Measurements from ENCODE around the gene PCNX2. TPM values are rescaled to one million over a fixed set of nuclear protein-coding genes. Genes with fewer than 3 reads are reported as not detected.

PCNX2 gene
- total and polyA plus RNA-seq, 2 experiments from 2014 or later, result 5.0 to 13.7 TPM

DNA sequence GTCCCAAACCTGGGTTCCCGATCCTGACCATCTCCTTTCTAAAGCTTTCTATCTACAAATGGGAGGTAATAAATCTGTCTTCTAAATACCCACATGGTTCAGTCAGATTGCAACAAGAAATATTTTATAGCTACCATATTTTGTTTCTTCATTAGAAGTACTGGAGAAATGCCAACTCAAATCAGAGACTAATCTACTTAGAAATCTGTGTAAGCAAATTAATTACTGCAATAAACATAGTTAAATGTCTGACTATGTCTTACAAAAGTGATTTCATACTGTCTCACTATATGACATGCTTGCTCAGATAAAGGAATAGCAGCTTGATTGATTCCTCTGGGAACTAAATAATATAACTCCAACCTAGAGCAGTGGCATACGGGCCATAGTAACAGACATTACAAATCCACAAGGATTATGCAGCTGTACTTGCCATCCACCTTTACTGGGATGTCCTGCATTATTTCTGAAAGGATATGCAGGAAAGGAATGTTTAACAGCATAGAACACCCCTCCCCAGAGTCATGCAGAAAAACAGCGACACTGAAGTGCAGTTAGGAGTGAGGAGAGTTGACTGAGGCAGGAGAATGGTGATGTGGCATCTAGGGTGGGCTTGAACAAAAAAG, 80.3 kb downstream of the PCNX2 start:
- no peak for DNase-seq
- TF ChIP-seq EZH2phosphoT487 (IDR thresholded peaks at IDR 0.05; ENCODE audit: insufficient read depth, low read depth), result no peak
- TF ChIP-seq EZH2 (IDR thresholded peaks at IDR 0.05; ENCODE audit: insufficient read depth, poor library complexity, severe bottlenecking), result no peak

DNA sequence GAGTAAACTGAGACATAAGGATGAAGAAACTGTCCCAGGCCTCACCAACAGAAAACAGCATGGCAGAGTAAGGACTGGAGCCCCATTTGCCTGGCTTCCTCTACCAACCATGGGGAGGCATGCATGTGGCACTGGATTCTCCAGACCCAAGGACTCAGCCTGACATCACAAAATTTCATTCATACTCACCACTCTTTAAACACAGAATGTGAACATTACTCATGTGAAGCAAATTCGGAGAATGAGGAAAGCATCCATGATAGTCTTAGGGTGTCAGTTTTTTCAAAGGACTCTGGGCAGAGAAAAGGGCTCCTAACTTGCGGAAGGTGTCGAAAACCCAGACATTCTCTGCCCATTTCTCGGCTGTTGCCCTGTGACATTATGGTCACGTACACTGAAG, 83.9 kb downstream of the PCNX2 start:
- DNase-seq, result peak; percentile 16
- Histone ChIP-seq H2AFZ (no peak overlapping the region), H3K27me3 (replicated peaks; ENCODE audit: insufficient read depth) (no peaks in the 10 kb centered on the region), H3K79me2 (ENCODE audit: insufficient read depth) (no peaks in the 10 kb centered on the region), H3K9ac (no peak overlapping the region), H3K9me3 (ENCODE audit: low read depth) (no peaks in the 10 kb centered on the region), H3K4me2 (ENCODE audit: unreplicated experiment) (no peak overlapping the region), H3F3A (ENCODE audit: insufficient read depth) (no peaks in the 10 kb centered on the region), H3K4me3 (no peak overlapping the region), H3K9me2 (ENCODE audit: insufficient read depth) (no peaks in the 10 kb centered on the region), H3K4me1 (ENCODE audit: insufficient read depth) (no peaks in the 10 kb centered on the region), H3K27ac (no peak overlapping the region), H4K20me1 (ENCODE audit: insufficient read depth) (no peaks in the 10 kb centered on the region; the same call in 1 of the 2 replicates), H3K36me3 (ENCODE audit: low read depth) (no peaks in the 10 kb centered on the region)
- whole genome bisulfite sequencing, 2 experiments (ENCODE audit: low coverage in 1 of 2, low lambda C conversion rate in 2 of 2, missing lambda C conversion rate in 2 of 2), result 91 to 94% methylated on average over 5 of the region's 5 CpGs
- in situ Hi-C loops (cut with MboI), result no loop called here
- TF ChIP-seq EZH2 (IDR thresholded peaks at IDR 0.05; ENCODE audit: insufficient read depth, poor library complexity, severe bottlenecking) (no peak), EZH2phosphoT487 (IDR thresholded peaks at IDR 0.05; ENCODE audit: insufficient read depth, low read depth) (no peak)

More for the DNA sequence above, 80.3 kb downstream of the PCNX2 start:
- Histone ChIP-seq H3K9me2 (ENCODE audit: insufficient read depth) (no peaks in the 10 kb centered on the region), H3K27ac (no peak overlapping the region), H4K20me1 (ENCODE audit: insufficient read depth) (no peaks in the 10 kb centered on the region; the same call in 1 of the 2 replicates), H3K9ac (no peak overlapping the region), H3K79me2 (ENCODE audit: insufficient read depth) (no peaks in the 10 kb centered on the region), H3K4me3 (no peak overlapping the region), H3F3A (ENCODE audit: insufficient read depth) (no peaks in the 10 kb centered on the region), H3K36me3 (ENCODE audit: low read depth) (peaks cover 9% of the 10 kb centered on the region; the same call in 1 of the 2 replicates), H3K27me3 (replicated peaks; ENCODE audit: insufficient read depth) (no peaks in the 10 kb centered on the region), H2AFZ (no peak overlapping the region), H3K9me3 (ENCODE audit: low read depth) (no peaks in the 10 kb centered on the region), H3K4me2 (ENCODE audit: unreplicated experiment) (no peak overlapping the region), H3K4me1 (ENCODE audit: insufficient read depth) (no peaks in the 10 kb centered on the region)
- WGBS, 2 experiments (ENCODE audit: low coverage in 1 of 2, low lambda C conversion rate in 2 of 2, missing lambda C conversion rate in 2 of 2), result 98 to 99% methylated on average over 3 of the region's 3 CpGs
- in situ Hi-C loops (cut with MboI), result no loop called here

DNA sequence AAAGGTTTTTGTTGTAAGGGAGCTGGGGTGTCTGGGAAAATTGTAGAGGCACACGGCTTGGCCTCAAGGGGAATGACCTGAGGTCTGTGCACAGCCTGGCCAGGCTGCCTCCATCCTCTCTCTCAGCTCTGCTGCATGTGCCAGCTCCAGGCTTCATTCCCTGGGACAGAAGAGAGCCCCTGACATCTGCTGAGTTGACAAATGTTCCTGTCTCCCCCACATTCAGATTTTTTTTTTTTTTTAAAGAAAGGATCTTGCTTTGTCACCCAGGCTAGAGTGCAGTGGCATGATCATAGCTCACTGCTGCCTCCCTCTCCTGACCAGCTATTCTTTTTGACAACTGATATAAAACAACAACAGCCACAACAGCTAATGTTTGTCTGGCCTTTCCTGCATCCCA, 84.4 kb downstream of the PCNX2 start:
- no peaks in the 10 kb centered on the region for H3K27me3 ChIP-seq (replicated peaks; ENCODE audit: insufficient read depth)
- no peaks in the 10 kb centered on the region; the same call in 1 of the 2 replicates for H4K20me1 ChIP-seq (ENCODE audit: insufficient read depth)
- H3K9me2 ChIP-seq (ENCODE audit: insufficient read depth), result no peaks in the 10 kb centered on the region
- in situ Hi-C loops (cut with MboI), result no loop called here
- no peak overlapping the region for H2AFZ ChIP-seq
- no peak overlapping the region for H3K4me3 ChIP-seq
- no peaks in the 10 kb centered on the region for H3K36me3 ChIP-seq (ENCODE audit: low read depth)
- H3K79me2 ChIP-seq (ENCODE audit: insufficient read depth), result no peaks in the 10 kb centered on the region
- H3F3A ChIP-seq (ENCODE audit: insufficient read depth), result no peaks in the 10 kb centered on the region
- no peaks in the 10 kb centered on the region for H3K4me1 ChIP-seq (ENCODE audit: insufficient read depth)
- no peak for TF ChIP-seq EZH2phosphoT487 (IDR thresholded peaks at IDR 0.05; ENCODE audit: insufficient read depth, low read depth)
- no peak for TF ChIP-seq EZH2 (IDR thresholded peaks at IDR 0.05; ENCODE audit: insufficient read depth, poor library complexity, severe bottlenecking)
- H3K9me3 ChIP-seq (ENCODE audit: low read depth), result no peaks in the 10 kb centered on the region
- no peak overlapping the region for H3K4me2 ChIP-seq (ENCODE audit: unreplicated experiment)
- no peak overlapping the region for H3K9ac ChIP-seq
- WGBS, 2 experiments (ENCODE audit: low coverage in 1 of 2, low lambda C conversion rate in 2 of 2, missing lambda C conversion rate in 2 of 2), result 100% methylated on average over 1 of the region's 1 CpG
- H3K27ac ChIP-seq, result no peak overlapping the region
- DNase-seq, result no peak

DNA sequence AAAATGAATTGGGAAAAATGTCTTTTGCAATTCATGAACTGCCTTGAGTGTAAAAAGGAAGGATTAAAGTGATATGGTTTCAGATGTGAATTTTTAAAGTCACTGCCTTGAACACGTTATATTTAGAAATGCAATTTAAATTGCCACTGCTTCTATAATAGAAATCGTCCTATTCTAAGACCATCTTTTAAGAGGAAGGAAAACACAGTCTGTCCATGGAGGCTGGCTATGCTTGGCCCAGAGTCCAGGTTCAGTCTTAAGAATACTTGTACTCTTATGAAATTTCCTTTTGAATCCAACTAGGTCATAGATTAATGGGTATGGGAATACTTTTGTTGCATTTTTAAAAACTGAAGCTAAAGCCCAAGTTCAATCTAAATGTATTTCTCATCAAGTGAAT, 86.0 kb downstream of the PCNX2 start:
- no peak for DNase-seq
- Histone ChIP-seq H2AFZ (no peak overlapping the region), H3K4me1 (ENCODE audit: insufficient read depth) (no peaks in the 10 kb centered on the region), H3K4me2 (ENCODE audit: unreplicated experiment) (no peak overlapping the region), H3F3A (ENCODE audit: insufficient read depth) (no peaks in the 10 kb centered on the region), H3K4me3 (no peak overlapping the region), H3K27me3 (replicated peaks; ENCODE audit: insufficient read depth) (no peaks in the 10 kb centered on the region), H3K9me2 (ENCODE audit: insufficient read depth) (no peaks in the 10 kb centered on the region), H4K20me1 (ENCODE audit: insufficient read depth) (no peaks in the 10 kb centered on the region), H3K27ac (no peak overlapping the region), H3K79me2 (ENCODE audit: insufficient read depth) (no peaks in the 10 kb centered on the region), H3K9ac (no peak overlapping the region), H3K9me3 (ENCODE audit: low read depth) (no peaks in the 10 kb centered on the region), H3K36me3 (ENCODE audit: low read depth) (no peaks in the 10 kb centered on the region)
- TF ChIP-seq EZH2phosphoT487 (IDR thresholded peaks at IDR 0.05; ENCODE audit: insufficient read depth, low read depth), result no peak
- TF ChIP-seq EZH2 (IDR thresholded peaks at IDR 0.05; ENCODE audit: insufficient read depth, poor library complexity, severe bottlenecking), result no peak
- in situ Hi-C loops (cut with MboI), result no loop called here
- WGBS, 2 experiments (ENCODE audit: low coverage in 1 of 2, low lambda C conversion rate in 2 of 2, missing lambda C conversion rate in 2 of 2), result 96 to 98% methylated on average over 2 of the region's 2 CpGs

DNA sequence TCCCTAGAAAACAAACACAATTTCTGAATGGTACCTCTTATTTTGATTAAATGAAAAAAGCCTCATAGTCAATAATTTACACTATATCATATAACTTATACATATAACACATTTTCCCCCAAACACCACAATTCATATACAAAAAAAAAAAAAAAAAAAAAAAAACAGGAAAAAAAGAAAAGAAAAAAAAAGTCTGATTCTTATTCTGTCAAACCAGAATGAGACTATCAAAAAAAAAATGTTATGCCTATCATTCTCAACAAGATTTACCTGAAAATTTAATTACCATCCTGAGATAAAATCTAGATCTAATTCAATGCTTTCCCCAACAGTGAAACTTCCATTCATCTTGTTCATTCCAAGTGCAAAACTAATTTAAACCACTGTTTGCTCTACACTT, 86.8 kb downstream of the PCNX2 start:
- TF ChIP-seq EZH2phosphoT487 (IDR thresholded peaks at IDR 0.05; ENCODE audit: insufficient read depth, low read depth) (no peak), EZH2 (IDR thresholded peaks at IDR 0.05; ENCODE audit: insufficient read depth, poor library complexity, severe bottlenecking) (no peak)
- Histone ChIP-seq H3K27me3 (replicated peaks; ENCODE audit: insufficient read depth) (no peaks in the 10 kb centered on the region), H3K9ac (no peak overlapping the region), H2AFZ (no peak overlapping the region), H3K4me2 (ENCODE audit: unreplicated experiment) (no peak overlapping the region), H3K79me2 (ENCODE audit: insufficient read depth) (no peaks in the 10 kb centered on the region), H3K4me1 (ENCODE audit: insufficient read depth) (no peaks in the 10 kb centered on the region), H3K9me2 (ENCODE audit: insufficient read depth) (no peaks in the 10 kb centered on the region), H3K9me3 (ENCODE audit: low read depth) (no peaks in the 10 kb centered on the region), H3F3A (ENCODE audit: insufficient read depth) (no peaks in the 10 kb centered on the region), H3K36me3 (ENCODE audit: low read depth) (no peaks in the 10 kb centered on the region), H3K4me3 (no peak overlapping the region), H3K27ac (no peak overlapping the region), H4K20me1 (ENCODE audit: insufficient read depth) (no peaks in the 10 kb centered on the region)
- in situ Hi-C loops (cut with MboI), result no loop called here
- no peak for DNase-seq

All from GM23248 (cell line).